ENCODE data around the gene SLFNL1.

DNA sequence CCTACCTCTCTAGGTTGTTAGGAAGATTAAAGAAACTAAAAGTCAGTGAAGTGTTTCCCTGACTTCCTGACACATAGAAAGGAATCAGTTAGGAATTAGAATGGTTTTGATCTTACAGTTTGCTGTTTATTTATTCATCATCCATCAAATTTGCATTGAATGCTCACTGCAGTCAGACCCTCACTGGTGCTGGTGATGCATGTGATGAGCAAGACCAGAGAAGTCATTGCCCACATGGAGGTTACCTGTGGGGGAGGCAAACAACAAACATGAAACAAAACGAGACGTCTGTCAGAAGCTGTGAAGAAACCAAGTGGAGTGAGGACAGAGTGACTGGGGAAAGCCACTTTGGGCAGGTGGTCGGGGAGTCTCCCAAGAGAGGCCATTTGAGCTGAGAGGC, 35.6 kb downstream of the SLFNL1 start:
- no peak for TF ChIP-seq GABPA (IDR thresholded peaks at IDR 0.05 in 1 of 2, conservative IDR thresholded peaks at IDR 0.05 in 1 of 2)
- TF ChIP-seq MAX (IDR thresholded peaks at IDR 0.05), result no peak
- TF ChIP-seq, protein P1, sequence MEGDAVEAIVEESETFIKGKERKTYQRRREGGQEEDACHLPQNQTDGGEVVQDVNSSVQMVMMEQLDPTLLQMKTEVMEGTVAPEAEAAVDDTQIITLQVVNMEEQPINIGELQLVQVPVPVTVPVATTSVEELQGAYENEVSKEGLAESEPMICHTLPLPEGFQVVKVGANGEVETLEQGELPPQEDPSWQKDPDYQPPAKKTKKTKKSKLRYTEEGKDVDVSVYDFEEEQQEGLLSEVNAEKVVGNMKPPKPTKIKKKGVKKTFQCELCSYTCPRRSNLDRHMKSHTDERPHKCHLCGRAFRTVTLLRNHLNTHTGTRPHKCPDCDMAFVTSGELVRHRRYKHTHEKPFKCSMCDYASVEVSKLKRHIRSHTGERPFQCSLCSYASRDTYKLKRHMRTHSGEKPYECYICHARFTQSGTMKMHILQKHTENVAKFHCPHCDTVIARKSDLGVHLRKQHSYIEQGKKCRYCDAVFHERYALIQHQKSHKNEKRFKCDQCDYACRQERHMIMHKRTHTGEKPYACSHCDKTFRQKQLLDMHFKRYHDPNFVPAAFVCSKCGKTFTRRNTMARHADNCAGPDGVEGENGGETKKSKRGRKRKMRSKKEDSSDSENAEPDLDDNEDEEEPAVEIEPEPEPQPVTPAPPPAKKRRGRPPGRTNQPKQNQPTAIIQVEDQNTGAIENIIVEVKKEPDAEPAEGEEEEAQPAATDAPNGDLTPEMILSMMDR (IDR thresholded peaks at IDR 0.05; ENCODE audit: low read depth, low read length, missing input control), result no peak
- TF ChIP-seq ATF3 (IDR thresholded peaks at IDR 0.05), result no peak
- TF ChIP-seq, protein P2, sequence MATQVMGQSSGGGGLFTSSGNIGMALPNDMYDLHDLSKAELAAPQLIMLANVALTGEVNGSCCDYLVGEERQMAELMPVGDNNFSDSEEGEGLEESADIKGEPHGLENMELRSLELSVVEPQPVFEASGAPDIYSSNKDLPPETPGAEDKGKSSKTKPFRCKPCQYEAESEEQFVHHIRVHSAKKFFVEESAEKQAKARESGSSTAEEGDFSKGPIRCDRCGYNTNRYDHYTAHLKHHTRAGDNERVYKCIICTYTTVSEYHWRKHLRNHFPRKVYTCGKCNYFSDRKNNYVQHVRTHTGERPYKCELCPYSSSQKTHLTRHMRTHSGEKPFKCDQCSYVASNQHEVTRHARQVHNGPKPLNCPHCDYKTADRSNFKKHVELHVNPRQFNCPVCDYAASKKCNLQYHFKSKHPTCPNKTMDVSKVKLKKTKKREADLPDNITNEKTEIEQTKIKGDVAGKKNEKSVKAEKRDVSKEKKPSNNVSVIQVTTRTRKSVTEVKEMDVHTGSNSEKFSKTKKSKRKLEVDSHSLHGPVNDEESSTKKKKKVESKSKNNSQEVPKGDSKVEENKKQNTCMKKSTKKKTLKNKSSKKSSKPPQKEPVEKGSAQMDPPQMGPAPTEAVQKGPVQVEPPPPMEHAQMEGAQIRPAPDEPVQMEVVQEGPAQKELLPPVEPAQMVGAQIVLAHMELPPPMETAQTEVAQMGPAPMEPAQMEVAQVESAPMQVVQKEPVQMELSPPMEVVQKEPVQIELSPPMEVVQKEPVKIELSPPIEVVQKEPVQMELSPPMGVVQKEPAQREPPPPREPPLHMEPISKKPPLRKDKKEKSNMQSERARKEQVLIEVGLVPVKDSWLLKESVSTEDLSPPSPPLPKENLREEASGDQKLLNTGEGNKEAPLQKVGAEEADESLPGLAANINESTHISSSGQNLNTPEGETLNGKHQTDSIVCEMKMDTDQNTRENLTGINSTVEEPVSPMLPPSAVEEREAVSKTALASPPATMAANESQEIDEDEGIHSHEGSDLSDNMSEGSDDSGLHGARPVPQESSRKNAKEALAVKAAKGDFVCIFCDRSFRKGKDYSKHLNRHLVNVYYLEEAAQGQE (IDR thresholded peaks at IDR 0.05), result no peak
- TF ChIP-seq HNF4G (IDR thresholded peaks at IDR 0.05), result no peak
- no peak for TF ChIP-seq HNF4A (conservative IDR thresholded peaks at IDR 0.05)
